GM12892 (cell line): ENCODE measurements around the gene APBB2.
A peak's percentile ranks its signal among the peaks of the same experiment; 100 is the strongest.
"Not testable (repeated sequence)": the region's sequence is repeated elsewhere in the genome, so short reads cannot be mapped to it uniquely, and the experiment has no call there.

Experiments
- DNase-seq: peaks from one replicate; pipeline ENCODE4 v3.0.0; 2011; ENCODE audit not compliant: insufficient read length
- FAIRE-seq: peaks from 2 replicates; lab custom pipeline; 2011; peaks lifted over from hg19 to GRCh38; lab: Jason Lieb, UNC
- POLR2A ChIP-seq: IDR thresholded peaks from 2 replicates; pipeline ENCODE4 v1.6.1; 2011; ENCODE audit warnings: low read depth, low read length, control low read depth
- POLR2AphosphoS5 ChIP-seq: IDR thresholded peaks from 2 replicates; pipeline ENCODE4 v1.6.1; 2011; ENCODE audit warnings: low read depth, low read length, control low read depth
- TAF1 ChIP-seq: IDR thresholded peaks from 2 replicates; pipeline ENCODE4 v1.6.1; 2011; ENCODE audit warnings: low read depth, mild to moderate bottlenecking, control low read depth, low read length, borderline replicate concordance

The APBB2 gene

DNA sequence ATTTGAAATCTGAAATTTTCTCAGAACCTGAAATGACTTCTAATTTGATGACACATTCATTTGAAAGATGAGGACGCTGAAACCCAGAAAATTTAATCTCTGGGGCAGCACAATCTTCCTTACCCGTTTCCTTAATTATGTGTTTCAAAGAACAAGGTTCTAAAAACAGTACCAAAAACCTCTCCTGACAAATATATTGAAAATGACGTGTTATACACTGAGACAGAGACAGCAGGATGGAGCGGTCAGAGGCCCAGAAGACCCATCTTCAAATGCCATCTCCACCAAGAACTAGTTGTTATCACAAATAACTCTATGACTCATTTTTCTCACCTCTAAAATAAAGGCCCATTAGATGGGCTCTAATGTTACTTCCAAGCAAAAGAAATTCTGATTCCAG lies 287.3 kb downstream of the APBB2 start:
- no peak for DNase-seq
- FAIRE-seq: no peak
- TF ChIP-seq TAF1 (no peak), POLR2A (no peak), POLR2AphosphoS5 (no peak)

DNA sequence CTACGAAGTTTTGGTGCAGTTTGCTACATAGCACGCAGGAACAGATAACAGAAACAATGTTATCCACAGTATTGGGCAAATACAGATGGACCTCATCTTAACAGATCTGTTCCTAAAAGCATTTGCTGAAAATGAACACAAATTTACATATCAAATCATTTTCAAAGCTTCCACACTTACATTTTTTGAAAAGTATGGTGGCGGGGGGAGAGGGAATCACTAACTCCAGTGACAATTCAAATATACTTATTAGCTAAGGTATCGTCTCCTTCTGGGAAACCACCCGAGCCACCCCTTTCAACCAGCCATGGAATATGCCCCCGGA lies 289.6 kb downstream of the APBB2 start:
- TF ChIP-seq POLR2AphosphoS5 (no peak), TAF1 (no peak), POLR2A (no peak)
- FAIRE-seq (no peak), DNase-seq (no peak)

DNA sequence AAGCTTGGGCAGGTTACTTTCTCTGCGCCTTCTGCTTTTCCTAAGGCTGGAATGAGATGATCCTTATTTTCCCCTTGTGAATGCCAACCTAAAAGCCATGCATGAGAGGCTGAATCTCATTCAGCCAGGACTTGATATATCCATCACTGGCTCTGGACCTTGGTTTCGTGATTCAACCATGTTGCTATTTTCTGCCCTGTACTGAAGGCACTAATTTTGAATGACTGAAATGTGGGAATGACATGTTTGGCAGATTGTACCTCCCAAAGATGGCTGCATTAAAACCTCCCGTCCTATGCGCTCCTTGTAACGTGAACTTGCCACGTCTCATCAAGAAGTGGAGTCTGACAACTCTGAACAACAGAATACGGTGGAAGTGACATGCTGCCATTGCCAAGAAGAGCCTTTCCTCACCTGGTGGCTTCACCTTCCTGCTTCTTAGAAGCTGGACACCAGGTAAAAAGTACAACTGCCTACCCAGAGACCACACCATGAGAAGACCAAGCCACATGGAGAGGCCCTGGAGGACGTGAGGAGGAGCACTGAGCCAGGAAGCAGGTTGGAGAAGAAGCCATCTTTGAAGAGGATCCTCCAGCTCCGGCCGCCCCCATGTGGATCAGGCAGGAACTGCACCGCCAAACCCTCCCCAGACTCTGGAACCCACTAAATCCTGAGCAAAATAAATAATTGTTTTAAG lies 290.1 kb downstream of the APBB2 start:
- peak; percentile 78 for FAIRE-seq
- TF ChIP-seq TAF1: no peak
- TF ChIP-seq POLR2A: no peak
- no peak for TF ChIP-seq POLR2AphosphoS5

DNA sequence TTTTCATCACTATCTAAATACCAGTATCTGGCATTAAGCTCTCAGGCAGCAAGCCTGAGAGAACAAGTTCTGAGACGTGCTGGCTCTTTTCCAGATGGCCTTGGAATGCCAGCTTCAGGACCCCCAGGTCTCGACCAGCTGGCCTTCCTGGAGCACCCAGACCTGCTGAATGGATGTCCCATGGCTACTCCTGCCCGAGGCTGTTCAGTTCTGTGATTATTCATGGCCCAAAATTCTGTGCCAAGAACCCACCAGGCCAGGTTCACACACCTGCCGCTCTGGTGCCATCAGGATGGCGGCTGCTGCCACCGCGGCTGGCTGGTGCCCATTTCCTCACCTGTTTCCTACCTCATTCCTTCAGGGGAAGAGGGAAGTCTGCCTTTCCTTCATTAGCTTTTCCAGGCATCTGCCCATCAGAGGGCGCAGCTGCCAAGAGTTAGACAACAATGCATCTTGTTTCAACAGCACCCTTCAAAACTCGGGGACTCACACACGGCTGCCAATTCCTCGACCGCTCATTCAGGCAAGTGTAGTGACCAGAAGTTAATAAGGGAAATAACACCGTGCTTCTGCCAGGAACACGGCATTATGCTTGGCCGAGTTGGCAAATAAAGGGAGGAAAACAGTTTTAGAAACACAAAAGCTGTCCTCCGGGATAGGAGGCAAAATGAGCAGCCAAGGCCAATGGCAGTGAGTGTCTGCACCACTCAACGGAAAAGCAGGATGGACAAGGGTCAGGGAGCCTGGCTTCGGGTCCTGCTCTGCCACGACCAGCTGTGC lies 290.8 kb downstream of the APBB2 start:
- FAIRE-seq: no peak
- TF ChIP-seq POLR2AphosphoS5 (no peak), TAF1 (no peak), POLR2A (no peak)
- no peak for DNase-seq

More for the DNA sequence above, 290.1 kb downstream of the APBB2 start:
- peak; percentile 53 for DNase-seq

DNA sequence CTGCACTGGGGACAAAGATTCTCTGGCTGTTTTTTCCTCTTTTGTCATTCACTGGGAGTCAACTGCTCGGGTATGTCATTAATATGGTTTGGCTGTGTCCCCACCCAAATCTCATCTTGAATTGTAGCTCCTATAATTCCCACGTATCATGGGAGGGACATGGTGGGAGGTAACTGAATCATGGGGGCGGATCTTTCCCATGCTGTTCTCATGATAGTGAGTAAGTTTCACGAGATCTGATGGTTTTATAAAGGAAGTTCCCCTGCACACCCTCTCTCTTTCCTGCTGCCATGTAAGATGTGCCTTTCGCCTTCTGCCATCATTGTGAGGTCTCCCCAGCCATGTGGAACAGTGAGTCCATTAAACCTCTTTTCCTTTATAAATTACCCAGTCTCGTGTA lies 294.4 kb downstream of the APBB2 start:
- DNase-seq, FAIRE-seq: not testable (repeated sequence)

DNA sequence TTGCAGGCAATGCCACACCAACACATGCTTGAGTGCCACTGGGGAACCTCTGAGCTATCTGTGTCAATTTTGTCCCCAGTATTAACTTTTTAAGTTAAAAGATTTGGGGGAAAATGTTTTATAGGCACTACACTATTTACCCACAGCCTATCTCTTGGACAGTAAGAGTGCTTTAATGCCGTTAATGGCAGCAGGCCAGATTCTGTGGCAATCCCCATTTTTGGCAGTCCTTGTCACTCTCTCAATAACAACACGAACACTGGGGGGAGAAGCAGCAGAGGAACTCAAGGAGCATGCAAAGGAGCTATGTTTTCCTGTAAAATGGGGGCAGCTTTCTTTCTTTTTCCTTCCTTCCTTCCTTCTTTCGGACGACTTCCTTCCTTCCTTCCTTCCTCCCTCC lies 296.0 kb downstream of the APBB2 start:
- TF ChIP-seq POLR2A (no peak), POLR2AphosphoS5 (no peak), TAF1 (no peak)
- FAIRE-seq: no peak
- no peak for DNase-seq

DNA sequence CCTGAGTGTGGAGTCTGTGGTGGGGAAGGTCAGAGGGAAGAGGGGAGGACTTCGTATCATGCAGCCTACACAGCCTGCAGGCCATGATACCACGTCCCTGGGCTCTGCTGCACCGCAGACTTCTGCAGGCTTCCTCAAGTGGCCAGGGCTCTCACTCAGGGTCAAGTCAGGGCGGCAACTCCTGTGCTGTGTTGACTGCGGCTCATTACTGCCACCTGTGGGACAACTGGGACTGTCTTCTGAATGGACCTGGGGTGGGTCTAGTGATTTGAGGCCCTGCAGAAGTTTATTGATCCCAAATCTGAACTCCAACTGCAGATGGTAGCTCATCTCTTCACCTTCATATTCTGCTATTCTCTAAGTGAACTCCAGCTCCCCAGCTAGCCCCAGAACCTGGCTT lies 297.5 kb downstream of the APBB2 start:
- DNase-seq (peak; percentile 46), FAIRE-seq (peak; percentile 40)

DNA sequence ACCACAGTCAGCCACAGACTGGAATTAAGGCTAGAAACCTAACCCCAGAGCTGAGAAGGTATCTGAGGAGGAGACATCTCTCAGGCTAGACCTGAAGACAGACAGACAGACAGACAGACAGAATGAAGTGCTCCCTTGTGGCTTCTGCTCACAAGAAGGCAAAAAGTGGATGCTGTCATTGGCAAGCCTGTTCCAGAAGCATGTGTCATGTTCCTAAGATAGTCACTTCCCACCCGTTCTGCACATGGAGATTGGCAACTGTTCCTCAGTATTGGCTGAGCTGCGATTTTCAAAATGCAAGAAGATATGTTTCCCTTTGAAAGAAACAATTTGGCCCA lies 298.2 kb downstream of the APBB2 start:
- FAIRE-seq (no peak), DNase-seq (no peak)
- TF ChIP-seq TAF1 (no peak), POLR2A (no peak), POLR2AphosphoS5 (no peak)

More for the DNA sequence above, 297.5 kb downstream of the APBB2 start:
- no peak for TF ChIP-seq TAF1
- TF ChIP-seq POLR2A: no peak
- TF ChIP-seq POLR2AphosphoS5: no peak

DNA sequence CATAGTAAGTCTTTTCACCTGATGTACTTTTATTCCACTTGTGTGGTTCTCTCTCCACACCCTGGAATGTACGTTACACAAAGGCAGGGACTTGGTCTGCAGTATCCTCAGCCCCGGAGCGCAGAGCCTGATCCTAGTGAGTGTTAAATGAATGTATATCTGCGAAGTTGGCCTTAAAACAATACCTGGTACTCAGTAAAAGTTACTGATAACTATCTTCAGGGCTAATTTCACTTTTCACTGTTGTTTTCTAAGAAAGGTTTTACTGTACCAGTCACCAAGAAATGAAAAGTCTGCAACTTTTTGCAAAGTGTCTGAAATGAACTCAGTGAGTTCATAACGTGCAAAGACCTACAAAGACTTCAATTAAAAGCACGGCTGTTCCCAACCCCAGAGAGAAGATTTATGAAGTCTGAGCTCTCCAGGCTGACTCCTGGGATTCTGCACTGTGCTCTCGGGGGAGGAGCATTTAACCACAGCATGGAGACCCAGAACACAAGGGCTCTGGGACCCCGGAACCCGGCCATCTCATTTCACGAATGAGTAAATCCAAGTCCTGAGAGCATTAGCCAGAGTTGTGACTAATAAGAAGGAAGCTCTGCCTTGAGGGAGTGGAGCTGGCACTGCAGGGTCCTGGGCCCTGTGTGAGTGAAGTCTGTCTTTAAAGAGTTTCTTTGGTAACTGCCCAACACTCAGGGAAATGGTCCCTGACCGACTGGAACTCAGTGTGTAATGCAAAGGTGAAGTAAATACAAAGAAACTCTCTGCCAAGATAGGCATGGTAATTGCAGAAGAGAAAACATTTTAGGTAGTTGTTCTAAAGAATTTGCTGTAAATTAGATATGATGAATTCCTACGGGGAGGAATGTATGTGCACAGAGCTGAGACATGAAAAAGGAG lies 298.8 kb downstream of the APBB2 start:
- FAIRE-seq (no peak), DNase-seq (no peak)
- TF ChIP-seq POLR2AphosphoS5 (no peak), TAF1 (no peak), POLR2A (no peak)

DNA sequence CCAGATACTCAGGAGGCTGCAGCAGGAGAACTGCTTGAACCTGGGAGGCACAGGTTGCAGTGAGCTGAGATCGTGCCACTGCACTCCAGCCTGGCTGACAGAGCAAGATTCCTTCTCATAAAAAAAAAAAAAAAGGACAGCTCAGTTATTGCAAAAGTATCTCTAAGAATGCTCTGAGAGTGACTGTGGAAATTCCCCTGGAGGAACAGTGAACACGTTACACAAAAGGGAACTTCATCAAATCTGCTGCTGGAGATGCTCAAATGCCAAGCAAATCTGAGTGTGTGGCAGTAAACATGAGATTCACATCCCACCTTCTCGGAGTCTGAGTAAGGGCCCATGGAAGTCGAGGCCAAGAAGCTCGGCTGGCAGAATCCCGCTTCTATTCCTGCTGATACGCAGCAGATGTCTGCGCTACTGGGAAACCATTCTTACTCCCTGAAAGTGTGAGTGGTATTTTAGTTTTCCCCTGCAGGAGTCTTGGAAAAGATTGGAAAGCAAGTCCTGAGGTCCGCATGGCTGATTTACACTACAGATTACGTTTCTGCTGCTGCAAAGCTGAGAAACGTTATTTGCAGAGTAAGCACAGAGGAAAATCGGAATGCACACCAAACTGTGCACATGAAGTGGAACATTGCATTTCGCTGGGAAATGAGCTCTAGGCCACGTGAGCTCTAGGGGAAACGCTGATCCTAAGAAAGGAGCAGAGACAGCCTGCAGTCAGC lies 301.7 kb downstream of the APBB2 start:
- DNase-seq: no peak
- TF ChIP-seq POLR2A: no peak
- no peak for TF ChIP-seq POLR2AphosphoS5
- no peak for TF ChIP-seq TAF1
- no peak for FAIRE-seq

DNA sequence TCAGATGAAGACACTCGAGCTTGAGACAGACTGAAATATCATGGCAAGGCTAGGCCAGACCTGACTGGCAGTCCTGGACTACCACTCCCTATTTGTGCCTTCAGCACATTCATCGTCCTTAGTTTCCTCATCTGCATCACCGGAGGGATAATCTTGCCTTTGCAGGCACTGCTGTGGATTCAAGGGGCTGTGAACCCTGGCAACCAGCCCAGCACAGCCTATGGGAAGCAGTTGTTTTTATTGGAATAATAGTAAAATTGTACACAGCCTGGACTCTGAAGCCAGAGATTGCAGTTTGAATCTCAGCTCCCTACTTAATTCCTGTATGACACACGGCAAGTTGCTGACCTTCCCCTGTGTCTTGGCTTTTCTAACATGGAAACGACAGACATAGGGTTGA lies 303.6 kb downstream of the APBB2 start:
- FAIRE-seq: no peak
- TF ChIP-seq TAF1: no peak
- no peak for TF ChIP-seq POLR2AphosphoS5
- TF ChIP-seq POLR2A: no peak
- no peak for DNase-seq
